ENCODE results near the gene NTRK2.

The NTRK2 gene

DNA sequence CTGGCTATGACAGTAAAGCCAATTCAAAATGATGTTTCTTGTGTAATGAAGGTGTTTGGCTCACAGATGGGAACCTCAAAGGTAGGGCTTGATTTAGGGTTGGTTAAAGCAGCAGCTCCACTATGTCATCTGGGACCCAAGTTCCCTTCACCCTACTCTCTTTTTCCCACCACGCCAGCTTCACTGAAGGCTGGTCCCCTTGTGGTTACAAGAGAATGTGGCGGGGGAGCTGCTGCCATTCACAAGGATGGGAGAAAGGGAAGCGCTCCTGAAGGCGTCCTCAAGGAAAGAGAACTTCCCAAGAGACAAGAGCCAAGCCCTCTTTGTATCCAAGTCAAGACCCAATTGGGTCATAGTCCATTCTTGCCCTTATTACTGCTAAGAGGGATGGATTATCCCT is 72.7 kb downstream of the NTRK2 start:
- FAIRE-seq: no peak

- no peak for FAIRE-seq
Measured at GRCh38 chr9:84744195-84744594, 74.7 kb downstream of the NTRK2 start.

DNA sequence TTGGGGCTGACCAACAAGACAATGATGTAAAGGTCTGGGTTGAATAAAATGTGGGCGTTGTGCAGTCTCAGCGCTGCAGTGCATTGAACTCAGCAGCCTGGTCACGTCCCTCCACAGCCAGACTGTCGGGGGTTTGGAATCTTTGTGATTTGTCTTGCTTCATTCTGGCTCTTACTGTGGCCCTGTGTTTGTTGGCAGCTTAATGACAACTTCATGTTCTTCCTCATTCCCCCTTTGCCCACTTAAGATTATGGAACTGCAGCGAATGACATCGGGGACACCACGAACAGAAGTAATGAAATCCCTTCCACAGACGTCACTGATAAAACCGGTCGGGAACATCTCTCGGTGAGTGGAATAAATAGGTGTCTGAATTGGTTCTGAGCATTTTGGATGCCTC is 75.2 kb downstream of the NTRK2 start:
- no peak for FAIRE-seq

- FAIRE-seq: no peak
Measured at GRCh38 chr9:84748112-84748511, 78.6 kb downstream of the NTRK2 start.

- no peak for FAIRE-seq
Measured at GRCh38 chr9:84750152-84750865, 80.8 kb downstream of the NTRK2 start.

- FAIRE-seq: no peak
Measured at GRCh38 chr9:84751921-84752320, 82.4 kb downstream of the NTRK2 start.

GRCh38 chr9:84754461-84754860 is 84.9 kb downstream of the NTRK2 start:
- no peak for FAIRE-seq

DNA sequence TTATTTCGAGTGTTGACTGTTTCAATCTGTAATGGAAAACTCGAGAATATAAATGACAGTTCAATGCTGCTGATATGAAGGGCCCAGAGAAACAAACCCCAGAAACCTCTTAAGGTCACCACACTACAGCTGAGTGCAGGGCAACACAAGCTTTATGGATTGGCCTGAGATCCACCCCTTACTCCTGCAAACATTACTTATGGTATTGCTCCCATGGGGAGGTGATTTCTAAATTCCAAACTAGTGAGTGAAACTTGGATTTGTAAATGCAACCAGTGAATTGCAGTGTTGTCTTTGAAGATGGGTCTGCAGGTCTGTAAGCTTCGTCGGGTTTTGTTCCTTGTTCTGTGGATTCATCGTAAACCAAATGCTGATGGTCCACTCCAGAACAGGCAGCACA is 85.4 kb downstream of the NTRK2 start:
- no peak for FAIRE-seq

DNA sequence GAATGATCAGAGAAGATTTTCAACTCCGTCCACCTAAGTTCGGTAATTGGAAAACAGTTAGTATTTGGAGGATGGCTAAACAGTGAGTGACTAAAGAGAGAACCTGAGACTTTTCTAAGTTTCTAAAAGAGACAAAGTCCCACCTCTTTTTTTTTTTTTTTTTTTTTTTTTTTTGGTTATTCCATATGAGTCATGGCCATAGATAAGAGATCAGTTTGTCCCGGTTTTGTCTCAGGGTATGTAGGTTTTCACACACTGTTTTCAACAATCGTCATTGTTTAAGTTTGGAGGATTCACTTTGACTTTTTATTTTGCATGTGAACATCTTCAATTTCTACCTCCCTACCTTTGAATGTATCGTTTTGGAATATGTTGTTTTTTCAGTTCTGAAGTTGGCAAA is 85.9 kb downstream of the NTRK2 start:
- no peak for FAIRE-seq

DNA sequence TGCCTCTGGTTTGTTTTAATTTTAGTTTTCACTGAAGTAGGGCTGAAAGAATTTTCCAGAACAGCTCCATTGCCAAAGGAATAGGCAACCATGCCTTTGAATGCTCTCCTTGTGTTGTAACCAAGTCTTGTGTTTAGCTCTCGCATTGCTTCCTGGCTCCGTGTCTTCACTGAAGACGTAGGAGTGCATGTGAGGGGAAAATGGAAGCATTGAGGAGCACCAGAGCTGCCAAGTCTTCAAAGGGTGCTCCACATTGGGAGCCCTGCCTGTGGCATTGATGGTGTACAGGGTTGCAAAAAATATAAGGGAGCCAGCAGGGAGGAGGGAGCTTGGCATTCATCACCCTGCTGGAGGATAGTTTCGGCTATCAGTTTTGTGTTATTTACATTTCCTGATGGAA is 86.6 kb downstream of the NTRK2 start:
- FAIRE-seq: no peak

DNA sequence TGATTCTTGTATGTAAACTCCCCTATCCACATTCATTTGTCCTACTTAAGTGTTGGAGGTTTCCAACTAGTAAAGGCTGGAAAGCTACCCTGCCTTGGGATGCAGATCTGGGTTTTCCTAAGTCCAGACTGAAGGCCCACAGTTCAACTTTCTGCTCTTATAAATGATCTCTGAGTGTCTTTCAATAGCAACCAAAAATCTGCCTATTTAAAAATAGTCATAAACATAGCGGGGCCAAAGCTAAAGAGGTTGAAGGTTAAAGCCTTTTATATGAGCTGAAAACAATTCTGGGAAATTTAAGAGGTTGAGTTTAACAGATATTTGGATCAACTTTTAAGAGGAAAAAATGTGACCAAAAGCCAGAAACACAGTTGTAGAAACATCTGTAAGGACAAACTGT is 87.2 kb downstream of the NTRK2 start:
- no peak for FAIRE-seq

GRCh38 chr9:84758817-84759216 is 89.3 kb downstream of the NTRK2 start:
- FAIRE-seq: no peak

DNA sequence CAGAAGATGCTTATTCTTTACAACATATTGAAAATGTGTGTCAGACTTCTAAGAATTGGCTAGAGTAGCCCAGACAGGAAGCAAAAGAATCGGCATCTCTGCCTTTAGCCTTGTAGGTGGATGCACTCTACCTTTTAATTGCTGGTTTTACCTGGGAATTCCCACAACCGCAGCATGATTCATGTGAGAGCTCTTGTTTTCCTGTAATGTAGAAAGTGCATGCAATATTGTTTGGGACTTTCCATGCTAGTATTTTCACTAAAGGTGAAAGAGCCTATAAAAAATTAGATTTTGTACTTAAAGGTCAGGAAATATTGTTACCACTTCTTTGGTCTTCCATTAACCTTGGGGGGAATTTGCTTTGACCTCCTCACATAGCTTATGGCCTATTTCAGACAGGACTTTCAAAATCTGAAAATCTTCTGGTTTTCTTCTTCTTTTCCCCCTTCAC is 89.8 kb downstream of the NTRK2 start:
- FAIRE-seq: no peak

DNA sequence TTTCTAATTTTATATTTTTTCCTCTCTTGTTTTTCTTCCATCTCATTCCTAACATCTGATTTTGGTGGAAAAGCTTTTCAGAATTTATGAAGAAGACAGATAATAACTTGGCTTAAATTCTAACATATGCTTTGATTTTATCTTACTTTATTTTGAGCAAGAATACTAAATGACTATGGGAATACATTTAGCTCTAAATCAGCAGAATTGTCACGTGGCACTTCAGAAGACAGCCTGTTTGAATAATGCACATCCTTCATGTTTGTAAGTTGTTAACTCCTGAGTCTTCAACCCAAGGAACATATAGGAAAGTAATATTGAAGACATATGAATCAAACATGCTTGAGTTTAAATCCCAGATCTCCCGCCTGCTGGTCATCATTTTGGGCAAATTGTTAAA is 90.3 kb downstream of the NTRK2 start:
- no peak for FAIRE-seq

DNA sequence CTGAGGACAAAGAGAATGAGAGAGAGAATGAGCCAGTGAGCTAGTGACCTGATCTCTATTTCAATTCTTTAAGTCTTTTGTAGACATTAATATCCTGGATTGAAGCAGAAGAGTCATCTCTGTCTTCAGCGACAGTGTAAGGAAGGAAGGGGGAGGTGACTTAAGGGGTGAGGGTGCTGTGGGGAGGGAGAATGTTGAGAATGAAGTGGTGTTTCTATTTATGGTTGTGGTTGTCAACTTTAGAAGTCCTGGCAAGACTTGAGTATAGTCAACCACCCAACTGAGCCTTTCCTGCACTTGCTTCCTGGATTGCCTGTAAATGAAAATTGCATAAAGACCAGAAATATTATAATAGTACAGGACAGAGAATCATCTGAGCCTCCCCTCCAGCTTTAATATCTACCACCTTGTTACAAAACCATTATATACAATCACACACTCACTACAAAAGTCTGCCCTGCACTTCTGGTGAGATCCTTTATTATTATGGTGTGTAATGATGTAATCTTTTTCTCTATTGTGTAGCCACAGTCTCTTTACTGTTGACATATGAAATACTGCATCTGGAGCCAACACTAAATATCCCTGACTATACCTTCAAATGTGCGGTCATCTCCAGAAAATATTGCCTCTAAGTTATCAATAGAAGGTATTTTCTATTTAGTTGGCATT is 91.7 kb downstream of the NTRK2 start:
- no peak for FAIRE-seq

GRCh38 chr9:84772511-84772910 is 103.0 kb downstream of the NTRK2 start:
- no peak for FAIRE-seq

- no peak for FAIRE-seq
Measured at GRCh38 chr9:84773022-84773421, 103.5 kb downstream of the NTRK2 start.

DNA sequence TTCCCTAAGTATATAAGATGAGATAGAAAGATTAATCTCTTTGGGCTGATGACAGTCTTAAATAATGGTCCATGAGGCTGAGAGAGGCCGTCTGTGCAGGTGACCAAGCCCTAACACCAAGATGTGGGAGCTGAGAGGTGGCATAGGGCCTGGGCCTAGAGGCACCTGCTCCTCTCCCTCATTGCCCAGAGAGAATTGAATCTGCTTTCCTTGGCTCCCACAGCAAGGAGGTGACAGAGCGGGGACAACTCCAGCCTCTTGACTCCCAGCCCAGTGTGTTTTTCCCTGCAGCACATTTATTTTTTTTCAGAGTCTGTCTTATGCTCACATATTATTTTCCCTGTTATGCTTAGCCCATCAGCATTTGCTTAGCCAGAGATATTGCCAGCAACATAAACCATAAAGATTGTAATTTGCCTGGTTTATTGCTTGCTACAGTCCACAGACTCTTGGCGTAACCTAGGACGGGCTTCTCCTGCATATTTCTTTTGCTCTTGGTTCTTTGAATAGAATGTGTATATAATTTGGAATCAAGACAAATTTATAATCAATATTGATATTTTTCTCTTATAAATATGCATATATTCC is 105.6 kb downstream of the NTRK2 start:
- no peak for FAIRE-seq

- no peak for FAIRE-seq
Measured at GRCh38 chr9:84778570-84778969, 109.0 kb downstream of the NTRK2 start.

DNA sequence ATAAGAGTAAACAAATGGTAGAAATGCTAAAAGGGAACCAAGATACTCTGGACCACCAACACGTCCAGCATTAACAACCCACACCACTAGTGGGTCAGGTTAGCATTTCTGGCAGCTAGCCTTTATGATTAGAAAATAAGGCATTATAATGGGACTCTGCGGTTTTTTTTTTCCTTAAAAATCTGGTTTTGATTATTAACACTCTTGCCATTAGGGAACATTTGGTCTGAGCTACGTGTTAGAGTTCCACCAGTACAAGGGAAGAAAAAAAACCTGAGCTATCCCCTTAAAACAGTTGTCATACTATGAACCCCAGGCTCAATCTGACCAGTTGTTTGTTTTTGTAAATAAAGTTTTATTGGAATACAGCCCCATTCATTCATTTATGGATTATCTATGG is 110.4 kb downstream of the NTRK2 start:
- FAIRE-seq: no peak

DNA sequence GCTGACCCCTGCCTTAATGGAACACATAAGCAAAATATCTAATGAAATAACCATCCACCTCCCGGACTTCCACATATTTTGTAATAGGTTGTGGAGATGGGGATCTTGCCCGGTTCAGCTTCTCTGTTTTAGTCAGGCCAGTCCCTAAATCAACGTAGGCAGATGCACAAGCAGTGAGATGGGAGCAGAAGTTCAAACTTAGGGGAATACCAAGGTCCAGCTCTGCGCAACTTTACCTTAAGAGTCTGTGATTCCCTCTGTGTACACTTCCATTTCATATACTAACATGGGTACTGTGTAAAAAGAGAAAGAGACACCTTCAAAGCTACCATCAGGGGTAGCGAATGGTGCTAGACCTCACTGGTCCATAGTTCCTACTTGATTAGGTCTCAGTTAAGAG is 110.9 kb downstream of the NTRK2 start:
- FAIRE-seq: no peak

GRCh38 chr9:84781458-84781857 is 111.9 kb downstream of the NTRK2 start:
- FAIRE-seq: no peak

- FAIRE-seq: no peak
Measured at GRCh38 chr9:84781931-84782866, 112.7 kb downstream of the NTRK2 start.
